Gastroesophageal sphincter (tissue), 4 donors: Measurements from ENCODE around the gene NEDD4. TPM values are rescaled to one million over a fixed set of nuclear protein-coding genes. Genes with fewer than 3 reads are reported as not detected.
"Not testable (repeated sequence)": the region's sequence is repeated elsewhere in the genome, so short reads cannot be mapped to it uniquely, and the experiment has no call there.

Experiments
- ATAC-seq: fragments of 150-250 bp; one replicate; pipeline ENCODE4 v1.9.1; 2016; ENCODE audit warnings: mild to moderate bottlenecking, moderate library complexity
- H3K27ac ChIP-seq, 4 donors: fragments of 200-600 bp; sonication (generic) in 3 of 4; 1 replicate in 3 of 4; 2 replicates in 1 of 4; pipeline ENCODE4 v1.5.1; 2016 to 2019
- H3K27me3 ChIP-seq: fragments of 200-600 bp; sonication (generic); one replicate; pipeline ENCODE4 v1.5.1; 2019
- H3K36me3 ChIP-seq, 2 donors: fragments of 200-600 bp; sonication (generic); one replicate each; pipeline ENCODE4 v1.5.1; 2019; ENCODE audit warnings: control low read depth in 1 of 2
- H3K4me1 ChIP-seq, 3 donors: fragments of 200-600 bp; sonication (generic); 1 replicate in 2 of 3; 2 replicates in 1 of 3; pipeline ENCODE4 v1.5.1; 2016 to 2019; ENCODE audit warnings: control low read depth in 2 of 3
- H3K4me3 ChIP-seq, 2 donors: fragments of 200-600 bp; sonication (generic); one replicate each; pipeline ENCODE4 v1.5.1; 2019; ENCODE audit warnings: mild to moderate bottlenecking in 1 of 2, moderate library complexity in 1 of 2
- H3K9me3 ChIP-seq, 3 donors: fragments of 200-600 bp; sonication (generic); one replicate each; pipeline ENCODE4 v1.5.1; 2017 to 2019; ENCODE audit warnings: control low read depth in 2 of 3
- EP300 ChIP-seq: sonication (generic); formaldehyde crosslinking; IDR thresholded peaks from one replicate; pipeline ENCODE4 v1.6.1; 2017; ENCODE audit warnings: antibody characterized with exemption, mild to moderate bottlenecking
- POLR2A ChIP-seq, 2 donors: fragments of 450-650 bp; IDR thresholded peaks; one replicate each; pipeline ENCODE4 v1.6.1; 2017; ENCODE audit warnings: antibody characterized with exemption in 2 of 2, mild to moderate bottlenecking in 2 of 2, moderate library complexity in 1 of 2
- POLR2AphosphoS5 ChIP-seq: sonication (generic); formaldehyde crosslinking; IDR thresholded peaks from one replicate; pipeline ENCODE4 v1.6.1; 2017; ENCODE audit warnings: antibody characterized with exemption
- WGBS, 2 donors: methylation state at CpG; one replicate each; pipeline ENCODE4 v1.1.5; 2018; ENCODE audit warnings: low coverage in 1 of 2; 5-methylcytosine and 5-hydroxymethylcytosine counted together
- total RNA-seq, 4 donors: library from RNA; depleted of rRNA; stranded (reverse); fragments of >200 nt; gene quantifications; one replicate each; pipeline ENCODE4 v1.1.0, GENCODE V29; 2016
- TF ChIP-seq, protein P1 (sequence below), 4 experiments: fragments of 200-600 bp in 2 of 4; fragments of 450-650 bp in 2 of 4; sonication (generic) in 1 of 4; IDR thresholded peaks; one replicate each; pipeline ENCODE4 v1.5.1; 2017 to 2019; ENCODE audit warnings: antibody characterized with exemption in 4 of 4, mild to moderate bottlenecking in 2 of 4, moderate library complexity in 2 of 4

NEDD4 gene
- total RNA-seq, 4 donors from 2014 or later = 26.8 to 43.9 (median 40.0) TPM

DNA sequence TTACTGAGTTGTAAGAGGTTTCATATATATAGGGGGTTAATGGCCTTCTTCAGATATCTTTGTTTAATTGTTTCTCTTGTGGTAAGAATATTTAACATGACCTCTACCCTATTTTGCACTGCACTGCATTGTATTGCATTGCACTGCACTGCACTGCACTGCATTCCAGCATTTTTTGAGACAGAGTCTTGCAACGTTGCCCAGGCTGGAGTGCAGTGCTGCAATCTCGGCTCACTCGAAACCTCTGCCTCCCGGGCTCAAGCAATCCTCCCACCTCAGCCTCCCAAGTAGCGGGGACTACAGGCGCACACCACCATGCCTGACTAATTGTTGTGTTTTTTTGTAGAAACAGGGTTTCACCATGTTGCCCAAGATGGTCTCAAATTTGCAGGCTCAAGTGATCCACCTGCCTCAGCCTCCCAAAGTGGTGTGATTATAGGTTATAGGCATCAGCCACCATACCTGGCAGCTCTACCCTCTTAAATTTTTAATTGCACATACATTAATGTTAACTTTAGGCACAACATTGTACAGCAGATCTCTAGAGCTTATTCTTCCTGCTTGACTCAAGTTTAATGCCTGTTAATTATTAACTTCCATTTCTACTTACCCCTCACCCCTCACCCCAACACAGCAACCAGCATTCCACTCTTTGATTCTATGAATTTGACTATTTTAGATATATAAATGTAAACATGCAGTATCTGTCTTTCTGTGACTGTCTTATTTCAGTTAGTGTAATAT lies 38.4 kb downstream of the NEDD4 start:
- WGBS, 2 donors = 97 to 100% methylated on average over 1 to 6 of the region's 6 CpGs
- Histone ChIP-seq H3K4me3 (no peak overlapping the region), H3K27me3 (no peaks in the 10 kb centered on the region), H3K36me3 (peaks cover 0 to 12% of the 10 kb centered on the region in 2 donors), H3K9me3 (no peaks in the 10 kb centered on the region), H3K4me1 (no peaks in the 10 kb centered on the region), H3K27ac (no peak overlapping the region)
- TF ChIP-seq POLR2A (IDR thresholded peaks at IDR 0.05) = no peak
- TF ChIP-seq EP300 = no peak
- TF ChIP-seq POLR2AphosphoS5 = no peak
- TF ChIP-seq, protein P1, sequence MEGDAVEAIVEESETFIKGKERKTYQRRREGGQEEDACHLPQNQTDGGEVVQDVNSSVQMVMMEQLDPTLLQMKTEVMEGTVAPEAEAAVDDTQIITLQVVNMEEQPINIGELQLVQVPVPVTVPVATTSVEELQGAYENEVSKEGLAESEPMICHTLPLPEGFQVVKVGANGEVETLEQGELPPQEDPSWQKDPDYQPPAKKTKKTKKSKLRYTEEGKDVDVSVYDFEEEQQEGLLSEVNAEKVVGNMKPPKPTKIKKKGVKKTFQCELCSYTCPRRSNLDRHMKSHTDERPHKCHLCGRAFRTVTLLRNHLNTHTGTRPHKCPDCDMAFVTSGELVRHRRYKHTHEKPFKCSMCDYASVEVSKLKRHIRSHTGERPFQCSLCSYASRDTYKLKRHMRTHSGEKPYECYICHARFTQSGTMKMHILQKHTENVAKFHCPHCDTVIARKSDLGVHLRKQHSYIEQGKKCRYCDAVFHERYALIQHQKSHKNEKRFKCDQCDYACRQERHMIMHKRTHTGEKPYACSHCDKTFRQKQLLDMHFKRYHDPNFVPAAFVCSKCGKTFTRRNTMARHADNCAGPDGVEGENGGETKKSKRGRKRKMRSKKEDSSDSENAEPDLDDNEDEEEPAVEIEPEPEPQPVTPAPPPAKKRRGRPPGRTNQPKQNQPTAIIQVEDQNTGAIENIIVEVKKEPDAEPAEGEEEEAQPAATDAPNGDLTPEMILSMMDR (IDR thresholded peaks at IDR 0.05) = no peak
- ATAC-seq = no peak

DNA sequence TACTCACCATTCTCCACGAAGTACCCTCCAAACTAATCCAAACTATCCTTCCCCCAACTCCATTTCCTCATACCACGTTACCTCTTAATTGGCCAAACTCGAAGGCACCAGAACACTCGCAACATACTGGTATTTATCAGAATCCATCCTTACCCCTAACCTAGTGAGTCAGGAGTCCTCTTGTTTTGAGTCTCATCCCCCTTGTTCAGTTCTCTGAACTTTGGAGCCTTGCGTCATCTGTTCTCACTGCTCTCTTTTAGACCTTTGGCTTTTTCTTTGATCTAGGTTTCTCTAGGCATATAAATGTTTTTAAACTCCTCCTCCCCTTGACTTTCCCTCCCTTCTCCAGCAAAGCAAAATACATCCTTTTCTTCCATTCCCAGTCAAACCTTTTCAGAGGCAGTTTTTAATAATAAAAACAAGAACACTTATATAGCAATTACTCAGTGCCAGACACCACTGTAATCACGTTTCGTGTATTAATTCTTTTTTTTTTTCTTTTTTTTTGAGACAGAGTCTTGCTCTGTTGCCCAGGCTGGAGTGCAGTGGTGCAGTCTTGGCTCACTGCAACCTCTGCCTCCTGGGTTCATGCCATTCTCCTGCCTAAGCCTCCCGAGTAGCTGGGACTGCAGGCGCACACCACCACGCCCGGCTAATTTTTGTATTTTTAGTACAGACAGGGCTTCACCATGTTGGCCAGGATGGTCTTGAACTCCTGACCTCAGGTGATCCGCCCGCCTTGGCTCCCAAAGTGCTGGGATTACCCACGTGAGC lies 40.7 kb downstream of the NEDD4 start:
- not testable (repeated sequence) for ATAC-seq, H3K4me1 ChIP-seq, H3K27me3 ChIP-seq, H3K9me3 ChIP-seq, H3K4me3 ChIP-seq, H3K27ac ChIP-seq
- peaks cover 0 to 12% of the 10 kb centered on the region in 2 donors for H3K36me3 ChIP-seq
- WGBS, 2 donors = 79 to 93% methylated on average over 6 to 10 of the region's 14 CpGs

DNA sequence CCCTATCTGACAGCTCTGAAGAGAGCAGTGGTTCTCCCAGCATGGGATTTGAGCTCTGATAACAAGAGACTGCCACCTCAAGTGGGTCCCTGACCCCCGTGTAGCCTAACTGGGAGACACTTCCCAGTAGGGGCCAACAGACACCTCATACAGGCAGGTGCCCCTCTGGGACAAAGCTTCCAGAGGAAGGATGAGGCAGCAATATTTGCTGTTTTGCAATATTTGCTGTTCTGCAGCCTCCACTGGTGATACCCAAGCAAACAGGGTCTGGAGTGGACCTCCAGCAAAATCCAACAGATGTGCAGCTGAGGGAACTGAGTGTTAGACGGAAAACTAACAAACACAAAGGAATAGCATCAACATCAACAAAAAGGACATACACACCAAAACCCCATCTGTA lies 48.8 kb downstream of the NEDD4 start:
- not testable (repeated sequence) for H3K4me1 ChIP-seq, H3K27ac ChIP-seq, H3K4me3 ChIP-seq, H3K36me3 ChIP-seq, ATAC-seq, H3K27me3 ChIP-seq, H3K9me3 ChIP-seq
- WGBS, 2 donors = 89% methylated on average over 1 of the region's 2 CpGs; no CpG with 5 or more reads in 1 of the 2 donors

DNA sequence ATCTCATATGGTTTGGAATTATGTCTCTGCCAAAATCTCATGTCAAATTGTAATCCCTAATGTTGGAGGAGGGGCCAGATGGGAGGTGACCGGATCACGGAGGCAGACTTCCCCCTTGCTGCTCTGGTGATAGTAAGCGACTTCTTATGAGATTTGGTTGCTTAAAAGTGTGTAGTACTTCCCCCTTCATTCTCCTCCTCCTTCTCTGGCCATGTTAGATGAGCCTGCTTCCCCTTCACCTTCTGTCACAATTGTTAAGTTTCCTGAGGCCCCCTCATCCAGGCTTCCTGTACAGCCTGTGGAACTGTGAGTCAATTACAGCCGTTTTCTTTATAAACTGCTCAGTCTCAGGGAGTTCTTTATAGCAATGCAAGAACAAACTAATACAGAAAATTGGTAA lies 51.1 kb downstream of the NEDD4 start:
- 69 to 84% methylated on average over 3 to 4 of the region's 4 CpGs for WGBS, 2 donors
- no peak for ATAC-seq
- no peak overlapping the region for H3K27ac ChIP-seq
- H3K4me3 ChIP-seq = no peak overlapping the region
- no peaks in the 10 kb centered on the region for H3K27me3 ChIP-seq
- H3K9me3 ChIP-seq = peaks cover 0 to 15% (median 0%) of the 10 kb centered on the region in 3 donors
- H3K4me1 ChIP-seq = no peaks in the 10 kb centered on the region
- peaks cover 0 to 25% of the 10 kb centered on the region in 2 donors for H3K36me3 ChIP-seq
- TF ChIP-seq EP300 = no peak
- no peak for TF ChIP-seq POLR2A (IDR thresholded peaks at IDR 0.05)
- TF ChIP-seq, protein P1 (IDR thresholded peaks at IDR 0.05) = no peak
- no peak for TF ChIP-seq POLR2AphosphoS5

DNA sequence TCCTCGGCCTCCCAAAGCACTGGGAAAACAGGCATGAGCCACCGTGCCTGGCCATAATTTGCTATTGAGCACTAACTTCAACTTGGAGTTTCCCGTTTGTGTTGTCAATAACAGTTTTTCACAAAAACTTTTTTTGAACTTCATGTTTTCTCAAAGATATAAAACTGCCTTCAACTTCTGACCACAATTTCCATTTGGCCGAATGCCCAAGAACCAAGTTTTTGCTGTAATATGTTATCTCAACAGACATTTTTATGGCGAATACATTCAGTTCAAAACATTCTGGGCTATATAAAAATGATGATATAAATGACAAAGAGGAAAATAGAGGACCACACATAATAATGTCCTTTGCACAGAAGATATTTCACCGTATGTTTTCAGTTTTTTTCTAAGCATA lies 56.4 kb downstream of the NEDD4 start:
- H3K27me3 ChIP-seq = no peaks in the 10 kb centered on the region
- no peak for ATAC-seq
- H3K36me3 ChIP-seq = peaks cover 0 to 17% of the 10 kb centered on the region in 2 donors
- H3K9me3 ChIP-seq = peaks cover 0 to 15% (median 0%) of the 10 kb centered on the region in 3 donors
- no peak overlapping the region for H3K4me3 ChIP-seq
- H3K27ac ChIP-seq = no peak overlapping the region
- 58 to 78% methylated on average over 2 to 6 of the region's 6 CpGs for WGBS, 2 donors
- no peaks in the 10 kb centered on the region for H3K4me1 ChIP-seq
- TF ChIP-seq POLR2AphosphoS5 (no peak), EP300 (no peak)
- TF ChIP-seq, protein P1 (IDR thresholded peaks at IDR 0.05) = no peak

DNA sequence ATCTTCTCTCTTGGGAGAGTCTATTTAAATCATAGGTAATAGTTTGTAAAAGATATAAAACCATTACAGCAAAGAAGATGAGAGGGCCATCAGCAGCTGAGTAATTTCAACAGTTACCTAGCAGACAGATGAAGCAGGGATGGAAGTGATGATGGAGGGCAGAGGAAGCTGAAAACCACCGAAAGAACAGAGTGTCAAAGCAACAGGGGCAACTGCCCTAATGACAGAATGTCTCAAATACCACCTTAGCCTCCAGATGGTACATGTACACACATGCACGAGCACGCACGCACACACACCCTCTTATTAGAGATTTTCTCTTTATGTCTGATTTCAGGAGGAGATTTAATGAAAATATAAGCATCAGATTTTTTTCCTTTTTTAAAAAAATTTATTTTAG lies 64.5 kb downstream of the NEDD4 start:
- Histone ChIP-seq H3K9me3 (no peaks in the 10 kb centered on the region), H3K4me3 (no peak overlapping the region), H3K4me1 (no peaks in the 10 kb centered on the region), H3K27ac (no peak overlapping the region), H3K36me3 (peaks cover 0 to 3% of the 10 kb centered on the region in 2 donors), H3K27me3 (no peaks in the 10 kb centered on the region)
- ATAC-seq = no peak
- 82 to 89% methylated on average over 4 of the region's 4 CpGs for WGBS, 2 donors
- TF ChIP-seq POLR2AphosphoS5 (no peak), EP300 (no peak)
